ENCODE measurements around the gene GGT5.
A peak's percentile ranks its signal among the peaks of the same experiment; 100 is the strongest.

The GGT5 gene

GRCh38 chr22:24177456-24177855, 67.4 kb downstream of the GGT5 start:
- H3K4me1 Mint-ChIP-seq: no peaks in the 10 kb centered on the region
- no peak overlapping the region for H3K4me3 Mint-ChIP-seq
- no peaks in the 10 kb centered on the region for H3K27me3 Mint-ChIP-seq
- no peaks in the 10 kb centered on the region for H3K9me3 Mint-ChIP-seq
- H3K36me3 Mint-ChIP-seq: no peaks in the 10 kb centered on the region
- H3K27ac Mint-ChIP-seq: no peak overlapping the region

GRCh38 chr22:24177045-24177444, 67.8 kb downstream of the GGT5 start:
- Mint-ChIP-seq H3K27me3 (no peaks in the 10 kb centered on the region), H3K4me1 (no peaks in the 10 kb centered on the region), H3K36me3 (no peaks in the 10 kb centered on the region), H3K4me3 (no peak overlapping the region), H3K9me3 (no peaks in the 10 kb centered on the region), H3K27ac (no peak overlapping the region)

- Mint-ChIP-seq H3K9me3 (no peaks in the 10 kb centered on the region), H3K4me3 (no peak overlapping the region), H3K4me1 (no peaks in the 10 kb centered on the region), H3K27ac (no peak overlapping the region), H3K27me3 (no peaks in the 10 kb centered on the region), H3K36me3 (no peaks in the 10 kb centered on the region)
Observed at GRCh38 chr22:24176630-24177029, 68.3 kb downstream of the GGT5 start.

GRCh38 chr22:24176040-24176439, 68.8 kb downstream of the GGT5 start:
- no peaks in the 10 kb centered on the region for H3K4me1 Mint-ChIP-seq
- H3K9me3 Mint-ChIP-seq: no peaks in the 10 kb centered on the region
- H3K4me3 Mint-ChIP-seq: no peak overlapping the region
- no peaks in the 10 kb centered on the region for H3K36me3 Mint-ChIP-seq
- H3K27me3 Mint-ChIP-seq: no peaks in the 10 kb centered on the region
- H3K27ac Mint-ChIP-seq: no peak overlapping the region

- H3K27me3 Mint-ChIP-seq: no peaks in the 10 kb centered on the region
- no peaks in the 10 kb centered on the region for H3K4me1 Mint-ChIP-seq
- no peaks in the 10 kb centered on the region for H3K36me3 Mint-ChIP-seq
- no peak overlapping the region for H3K4me3 Mint-ChIP-seq
- H3K27ac Mint-ChIP-seq: no peak overlapping the region
- no peaks in the 10 kb centered on the region for H3K9me3 Mint-ChIP-seq
Observed at GRCh38 chr22:24175160-24175808, 69.6 kb downstream of the GGT5 start.

- Mint-ChIP-seq H3K4me3 (no peak overlapping the region), H3K9me3 (no peaks in the 10 kb centered on the region), H3K4me1 (peaks cover 8% of the 10 kb centered on the region), H3K27ac (peak overlapping the region; percentile 31), H3K27me3 (no peaks in the 10 kb centered on the region), H3K36me3 (peaks cover 4% of the 10 kb centered on the region)
Observed at GRCh38 chr22:24171822-24172221, 73.1 kb downstream of the GGT5 start.

GRCh38 chr22:24170632-24171031, 74.2 kb downstream of the GGT5 start:
- Mint-ChIP-seq H3K27ac (no peak overlapping the region), H3K36me3 (peaks cover 4% of the 10 kb centered on the region)

GRCh38 chr22:24170188-24170587, 74.7 kb downstream of the GGT5 start:
- peaks cover 4% of the 10 kb centered on the region for H3K36me3 Mint-ChIP-seq
- no peaks in the 10 kb centered on the region for H3K9me3 Mint-ChIP-seq
- no peak overlapping the region for H3K27ac Mint-ChIP-seq
- no peak overlapping the region for H3K4me3 Mint-ChIP-seq
- no peaks in the 10 kb centered on the region for H3K27me3 Mint-ChIP-seq
- peaks cover 8% of the 10 kb centered on the region for H3K4me1 Mint-ChIP-seq

More at GRCh38 chr22:24170632-24171031, 74.2 kb downstream of the GGT5 start:
- Mint-ChIP-seq H3K4me1 (peaks cover 8% of the 10 kb centered on the region), H3K4me3 (no peak overlapping the region), H3K9me3 (no peaks in the 10 kb centered on the region), H3K27me3 (no peaks in the 10 kb centered on the region)
